Stimulated activated CD8-positive, alpha-beta memory T cell treated with anti-CD3 and anti-CD28 coated beads, Interleukin-7, amount 100 ng/mL, for 1 hour (primary cell): Measurements from ENCODE around the gene ZNF43.
"Not testable (repeated sequence)": the region's sequence is repeated elsewhere in the genome, so short reads cannot be mapped to it uniquely, and the experiment has no call there.

ENCODE experiments used
- DNase-seq, 2 donors: peaks; one replicate each; pipeline ENCODE4 v3.0.0-alpha.2; 2020; ENCODE audit warnings: low read depth in 2 of 2

Gene ZNF43

DNA sequence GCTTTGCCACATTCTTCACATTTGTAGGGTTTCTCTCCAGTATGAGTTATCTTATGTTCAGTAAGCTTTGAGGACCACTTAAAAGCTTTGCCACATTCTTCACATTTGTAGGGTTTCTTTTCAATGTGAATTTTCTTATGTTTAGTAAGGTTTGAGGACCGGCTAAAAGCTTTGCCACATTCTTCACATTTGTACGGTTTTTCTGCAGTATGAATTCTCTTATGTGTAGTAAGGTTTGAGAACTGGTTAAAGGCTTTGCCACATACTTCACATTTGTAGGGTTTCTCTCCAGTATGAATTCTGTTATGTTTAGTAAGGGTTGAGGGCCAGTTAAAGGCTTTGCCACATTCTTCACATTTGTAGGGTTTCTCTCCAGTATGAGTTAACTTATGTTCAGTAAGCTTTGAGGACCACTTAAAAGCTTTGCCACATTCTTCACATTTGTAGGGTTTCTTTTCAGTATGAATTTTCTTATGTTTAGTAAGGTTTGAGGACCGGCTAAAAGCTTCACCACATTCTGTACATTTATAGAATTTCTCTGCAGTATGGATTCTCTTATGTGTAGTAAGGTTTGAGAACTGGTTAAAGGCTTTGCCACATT lies 27.5 kb downstream of the ZNF43 start:
- DNase-seq: not testable (repeated sequence)

DNA sequence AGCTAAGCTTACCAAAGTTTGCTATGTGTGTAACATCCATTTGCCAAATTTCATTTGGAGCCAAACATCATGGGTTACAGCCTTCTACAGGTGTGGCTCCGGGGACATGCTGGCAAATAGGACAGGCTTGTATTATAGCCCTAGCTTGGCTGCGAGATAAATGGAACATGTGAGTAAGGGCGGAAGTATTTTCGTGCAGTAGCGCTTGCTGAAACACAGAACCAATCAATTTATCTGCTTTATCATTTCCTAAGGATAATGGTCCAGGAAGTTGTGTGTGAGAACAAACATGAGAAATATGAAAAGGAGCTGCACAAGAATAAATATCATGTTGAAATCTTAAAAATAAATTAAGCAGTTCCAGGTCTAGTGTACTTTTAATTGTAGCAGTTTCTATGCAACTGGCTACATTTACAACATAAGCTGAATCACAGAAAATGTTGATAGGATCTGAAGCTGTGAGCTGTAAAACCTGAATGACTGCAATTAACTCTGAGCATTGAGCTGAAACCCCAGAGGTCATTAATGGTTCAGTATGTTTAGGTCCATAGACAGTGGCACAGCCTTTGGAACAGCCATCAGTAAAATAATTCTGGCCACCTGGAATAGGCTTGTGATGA lies 46.4 kb downstream of the ZNF43 start:
- DNase-seq: no peak

DNA sequence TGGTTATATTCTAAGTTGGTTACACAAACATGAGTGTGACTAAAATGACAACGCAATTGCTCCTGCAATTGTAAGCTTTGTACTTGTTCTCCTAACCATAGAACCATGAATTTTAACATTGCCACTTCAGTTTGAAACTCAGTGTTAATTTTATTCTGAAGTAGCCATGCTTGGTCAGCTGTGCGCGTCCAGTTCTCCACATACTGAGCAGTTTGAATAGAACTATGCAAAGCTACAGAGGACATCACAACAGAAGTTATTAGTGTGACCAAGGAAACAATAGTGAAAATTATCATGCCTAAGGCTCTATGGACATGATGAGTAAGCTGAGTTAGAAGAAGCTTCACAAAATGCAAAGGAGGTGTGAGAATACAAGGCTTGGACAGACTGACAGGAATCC lies 49.0 kb downstream of the ZNF43 start:
- no peak for DNase-seq

DNA sequence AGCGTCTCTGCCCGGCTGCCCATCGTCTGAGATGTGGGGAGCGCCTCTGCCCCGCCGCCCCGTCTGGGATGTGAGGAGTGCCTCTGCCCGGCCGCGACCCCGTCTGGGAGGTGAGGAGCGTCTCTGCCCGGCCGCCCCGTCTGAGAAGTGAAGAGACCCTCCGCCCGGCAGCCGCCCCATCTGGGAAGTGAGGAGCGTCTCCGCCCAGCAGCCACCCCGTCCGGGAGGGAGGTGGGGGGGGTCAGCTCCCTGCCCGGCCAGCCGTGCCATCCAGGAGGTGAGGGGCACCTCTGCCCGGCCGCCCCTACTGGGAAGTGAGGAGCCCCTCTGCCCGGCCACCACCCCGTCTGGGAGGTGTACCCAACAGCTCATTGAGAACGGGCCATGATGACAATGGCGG lies 60.2 kb downstream of the ZNF43 start:
- DNase-seq: not testable (repeated sequence)

DNA sequence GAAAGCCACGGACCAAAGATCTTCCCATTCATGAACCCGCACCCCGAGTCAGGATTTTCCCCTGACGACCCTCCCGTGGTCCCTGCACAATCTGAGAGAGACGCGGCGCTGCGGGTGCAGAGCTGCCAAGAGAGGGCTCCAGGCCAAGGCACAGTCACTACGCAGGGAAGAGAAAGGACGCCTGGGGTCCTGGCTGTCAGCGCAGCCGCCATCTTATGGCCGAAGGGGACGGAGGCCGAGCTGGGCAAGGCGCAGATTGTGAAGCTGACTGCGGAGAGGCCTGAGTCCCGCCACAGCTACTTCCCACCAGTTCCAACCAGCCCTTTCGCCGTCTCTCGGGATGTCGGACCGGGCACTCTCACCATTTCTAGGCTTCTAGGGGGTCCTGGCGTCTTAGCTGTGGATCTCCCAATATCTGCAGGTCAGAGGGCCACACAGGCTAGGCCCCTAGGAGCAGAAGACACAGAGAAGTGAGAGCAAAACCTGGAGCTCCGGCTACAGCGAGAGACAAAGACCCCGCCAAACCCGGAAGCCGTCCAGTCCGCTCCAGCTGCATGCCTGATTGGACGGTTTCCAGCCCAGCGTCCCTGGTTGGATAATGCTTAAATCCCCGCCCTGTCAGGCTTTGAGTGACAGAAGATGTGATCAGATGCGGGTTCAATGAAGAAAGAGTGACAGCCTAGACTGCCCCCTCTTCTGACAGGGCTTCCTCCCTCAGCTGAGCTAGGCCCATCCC lies 68.7 kb downstream of the ZNF43 start, which contains the start of gene ZNF100:
TSS of gene ZNF100 (minus strand) at position 515 of the 736 bp plus-strand sequence. CDS start at position 365, 150 bp downstream.
- peak; percentile 63 to 69 for DNase-seq

DNA sequence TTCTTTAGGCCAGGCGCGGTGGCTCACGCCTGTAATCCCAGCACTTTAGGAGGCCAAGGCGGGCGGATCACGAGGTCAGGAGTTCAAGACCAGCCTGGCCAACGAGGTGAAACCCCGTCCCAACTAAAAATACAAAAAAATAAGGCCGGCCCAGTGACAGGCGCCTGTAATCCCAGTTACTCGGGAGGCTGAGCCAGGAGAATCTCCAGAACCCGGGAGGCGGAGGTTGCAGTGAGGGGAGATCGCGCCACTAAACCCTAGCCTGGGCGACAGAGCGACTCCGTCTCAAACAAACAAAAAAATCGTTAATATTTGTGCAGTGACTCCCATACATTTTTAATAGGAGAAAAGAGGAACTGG lies 69.3 kb downstream of the ZNF43 start:
- DNase-seq: not testable (repeated sequence)

DNA sequence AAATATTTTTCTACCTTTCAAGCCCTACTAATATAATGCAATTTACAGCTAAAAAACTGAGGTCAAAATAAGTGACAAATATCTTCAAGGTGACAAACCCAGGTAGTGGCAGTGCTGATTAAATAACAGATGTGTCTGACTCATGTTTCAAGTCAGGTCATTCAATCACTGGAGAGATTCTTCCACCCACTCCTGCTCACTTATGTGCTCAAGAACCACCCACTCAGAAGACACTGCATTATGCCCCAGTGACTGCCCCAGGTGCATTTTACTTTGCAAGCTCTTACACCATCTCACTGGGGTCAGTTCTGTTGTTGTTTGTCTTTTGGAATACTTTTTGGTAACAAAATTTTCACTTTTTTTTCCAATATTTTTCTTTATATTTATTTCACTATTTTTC lies 70.8 kb downstream of the ZNF43 start:
- no peak for DNase-seq

DNA sequence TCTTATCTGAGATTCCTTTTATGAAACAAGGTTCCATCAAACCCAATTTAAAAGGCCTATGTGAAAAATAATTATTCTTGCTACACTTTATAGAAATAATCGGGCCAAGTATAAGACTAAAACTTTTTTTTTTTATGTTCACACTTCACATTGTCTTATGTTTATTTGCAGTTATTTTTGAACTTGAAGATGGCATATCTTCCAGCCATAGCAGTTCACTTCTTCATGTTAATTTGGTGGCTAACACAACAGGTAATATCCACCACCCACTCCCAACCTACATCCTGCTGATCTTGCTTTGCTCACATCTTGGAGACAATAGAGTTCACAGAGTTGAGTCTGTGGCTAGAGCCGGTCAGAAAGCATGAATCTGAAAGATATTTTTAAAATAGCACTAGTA lies 74.4 kb downstream of the ZNF43 start:
- not testable (repeated sequence) for DNase-seq

DNA sequence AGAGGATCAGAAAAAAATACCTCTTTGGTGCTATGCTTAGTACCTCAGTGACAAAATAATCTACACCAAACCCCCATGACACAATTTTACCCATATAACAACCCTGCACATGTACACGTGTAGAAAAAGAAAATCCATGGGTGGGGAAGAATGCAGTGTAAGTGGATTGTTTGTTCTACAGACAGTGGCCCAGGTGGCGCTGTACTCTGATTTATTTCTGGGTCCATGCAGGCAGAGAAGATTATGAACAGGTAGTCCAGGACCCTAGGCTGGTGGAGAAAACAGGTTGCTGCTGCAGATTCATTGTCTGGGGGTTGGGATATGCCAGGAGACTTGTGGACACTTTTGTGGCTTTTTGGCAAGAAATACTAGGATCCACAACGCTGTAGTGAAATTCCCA lies 77.7 kb downstream of the ZNF43 start:
- DNase-seq: no peak

DNA sequence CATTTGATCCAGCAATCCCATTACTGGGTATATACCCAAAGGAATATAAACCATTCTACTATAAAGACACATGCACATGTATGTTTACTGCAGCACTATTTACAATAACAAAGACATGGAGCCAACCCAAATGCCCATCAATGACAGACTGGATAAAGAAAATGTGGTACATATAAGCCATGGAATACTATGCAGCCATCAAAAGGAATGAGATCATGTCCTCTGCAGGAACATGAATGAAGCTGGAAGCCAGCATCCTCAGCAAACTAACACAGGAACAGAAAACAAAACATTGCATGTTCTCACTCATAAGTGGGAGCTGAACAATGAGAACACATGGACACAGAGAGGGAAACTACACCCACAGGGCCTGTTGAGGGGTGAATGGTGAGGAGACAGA lies 80.4 kb downstream of the ZNF43 start:
- not testable (repeated sequence) for DNase-seq
